Measurements from ENCODE around the gene TAF8. TPM values are rescaled to one million over a fixed set of nuclear protein-coding genes. Genes with fewer than 3 reads are reported as not detected.

Gene TAF8
- total and polyA plus RNA-seq, 10 of the 15 experiments (the other 5 are each of a cell fraction or from before 2014, with no cell fraction given): 11.7 to 30.9 (median 19.9) TPM

DNA sequence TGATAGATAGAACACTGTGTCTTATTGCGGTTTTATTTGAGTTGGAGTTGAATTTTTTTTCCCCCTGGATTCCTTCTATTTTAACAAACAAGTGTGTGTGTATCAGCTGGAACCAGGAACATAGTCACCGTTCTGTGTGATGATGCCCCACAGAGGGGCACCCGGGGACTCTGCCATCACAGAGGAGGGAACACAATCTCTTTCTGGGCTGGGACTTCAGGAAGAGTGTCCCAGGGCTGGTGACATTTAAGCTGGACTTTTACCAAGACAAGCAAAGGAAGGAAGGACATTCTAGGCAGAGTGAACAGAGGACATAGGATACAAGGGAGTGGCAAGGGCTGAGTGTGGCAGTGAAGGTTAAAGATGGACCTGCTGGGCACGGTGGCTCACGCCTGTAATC is 33.2 kb downstream of the TAF8 start (continued):
- TF ChIP-seq RB1 (IDR thresholded peaks at IDR 0.05; ENCODE audit: borderline replicate concordance) (no peak), ZNF592 (IDR thresholded peaks at IDR 0.05) (no peak), TCF3 (IDR thresholded peaks at IDR 0.05; ENCODE audit: borderline replicate concordance, insufficient read depth, low read depth, low read length) (no peak), IKZF1 (conservative IDR thresholded peaks at IDR 0.05) (no peak), NBN (IDR thresholded peaks at IDR 0.05) (no peak)
- TF ChIP-seq, protein P1, sequence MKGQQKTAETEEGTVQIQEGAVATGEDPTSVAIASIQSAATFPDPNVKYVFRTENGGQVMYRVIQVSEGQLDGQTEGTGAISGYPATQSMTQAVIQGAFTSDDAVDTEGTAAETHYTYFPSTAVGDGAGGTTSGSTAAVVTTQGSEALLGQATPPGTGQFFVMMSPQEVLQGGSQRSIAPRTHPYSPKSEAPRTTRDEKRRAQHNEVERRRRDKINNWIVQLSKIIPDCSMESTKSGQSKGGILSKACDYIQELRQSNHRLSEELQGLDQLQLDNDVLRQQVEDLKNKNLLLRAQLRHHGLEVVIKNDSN (IDR thresholded peaks at IDR 0.05; ENCODE audit: borderline replicate concordance, extremely low read length, insufficient read depth, low read depth, low read length): no peak
- TF ChIP-seq, protein P2, sequence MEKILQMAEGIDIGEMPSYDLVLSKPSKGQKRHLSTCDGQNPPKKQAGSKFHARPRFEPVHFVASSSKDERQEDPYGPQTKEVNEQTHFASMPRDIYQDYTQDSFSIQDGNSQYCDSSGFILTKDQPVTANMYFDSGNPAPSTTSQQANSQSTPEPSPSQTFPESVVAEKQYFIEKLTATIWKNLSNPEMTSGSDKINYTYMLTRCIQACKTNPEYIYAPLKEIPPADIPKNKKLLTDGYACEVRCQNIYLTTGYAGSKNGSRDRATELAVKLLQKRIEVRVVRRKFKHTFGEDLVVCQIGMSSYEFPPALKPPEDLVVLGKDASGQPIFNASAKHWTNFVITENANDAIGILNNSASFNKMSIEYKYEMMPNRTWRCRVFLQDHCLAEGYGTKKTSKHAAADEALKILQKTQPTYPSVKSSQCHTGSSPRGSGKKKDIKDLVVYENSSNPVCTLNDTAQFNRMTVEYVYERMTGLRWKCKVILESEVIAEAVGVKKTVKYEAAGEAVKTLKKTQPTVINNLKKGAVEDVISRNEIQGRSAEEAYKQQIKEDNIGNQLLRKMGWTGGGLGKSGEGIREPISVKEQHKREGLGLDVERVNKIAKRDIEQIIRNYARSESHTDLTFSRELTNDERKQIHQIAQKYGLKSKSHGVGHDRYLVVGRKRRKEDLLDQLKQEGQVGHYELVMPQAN (conservative IDR thresholded peaks at IDR 0.05): no peak

All from GM12878 (cell line).